Measurements from ENCODE around the gene GJC2.
A peak's percentile ranks its signal among the peaks of the same experiment; 100 is the strongest.

The GJC2 gene

GRCh38 chr1:228154021-228154669, 4.4 kb downstream of the GJC2 start:
- Histone ChIP-seq H3K9me3 (ENCODE audit: control insufficient read depth, insufficient read depth, low read depth, low read length) (no peaks in the 10 kb centered on the region), H3K27ac (ENCODE audit: low read depth, low read length) (no peak overlapping the region), H3K4me3 (ENCODE audit: low read depth, low read length) (no peak overlapping the region), H3K27me3 (ENCODE audit: control insufficient read depth, insufficient read depth, low read length) (peaks cover 8% of the 10 kb centered on the region; the same call in 1 of the 2 replicates), H3K36me3 (ENCODE audit: control insufficient read depth, insufficient read depth, low read length) (no peaks in the 10 kb centered on the region), H3K4me1 (ENCODE audit: control insufficient read depth, insufficient read depth, low read length) (peaks cover 19% of the 10 kb centered on the region), H3K9ac (ENCODE audit: low read length) (no peak overlapping the region)

- Histone ChIP-seq H3K27ac (ENCODE audit: low read depth, low read length) (no peak overlapping the region), H3K9me3 (ENCODE audit: control insufficient read depth, insufficient read depth, low read depth, low read length) (no peaks in the 10 kb centered on the region), H3K4me1 (ENCODE audit: control insufficient read depth, insufficient read depth, low read length) (peaks cover 12% of the 10 kb centered on the region; the same call in 1 of the 2 replicates), H3K36me3 (ENCODE audit: control insufficient read depth, insufficient read depth, low read length) (no peaks in the 10 kb centered on the region), H3K9ac (ENCODE audit: low read length) (no peak overlapping the region), H3K27me3 (ENCODE audit: control insufficient read depth, insufficient read depth, low read length) (peaks cover 10% of the 10 kb centered on the region; the same call in 1 of the 2 replicates), H3K4me3 (ENCODE audit: low read depth, low read length) (no peak overlapping the region)
Observed at GRCh38 chr1:228154670-228155571, 5.2 kb downstream of the GJC2 start.

GRCh38 chr1:228155596-228156514, 6.1 kb downstream of the GJC2 start:
- Histone ChIP-seq H3K36me3 (ENCODE audit: control insufficient read depth, insufficient read depth, low read length) (no peaks in the 10 kb centered on the region), H3K9ac (ENCODE audit: low read length) (no peak overlapping the region)

GRCh38 chr1:228156515-228156881, 6.8 kb downstream of the GJC2 start:
- Histone ChIP-seq H3K4me3 (ENCODE audit: low read depth, low read length) (no peak overlapping the region), H3K9ac (ENCODE audit: low read length) (no peak overlapping the region), H3K27ac (ENCODE audit: low read depth, low read length) (no peak overlapping the region), H3K36me3 (ENCODE audit: control insufficient read depth, insufficient read depth, low read length) (no peaks in the 10 kb centered on the region), H3K9me3 (ENCODE audit: control insufficient read depth, insufficient read depth, low read depth, low read length) (no peaks in the 10 kb centered on the region), H3K27me3 (ENCODE audit: control insufficient read depth, insufficient read depth, low read length) (peaks cover 10% of the 10 kb centered on the region; the same call in 1 of the 2 replicates), H3K4me1 (ENCODE audit: control insufficient read depth, insufficient read depth, low read length) (peaks cover 8% of the 10 kb centered on the region; the same call in 1 of the 2 replicates)

More at GRCh38 chr1:228155596-228156514, 6.1 kb downstream of the GJC2 start:
- Histone ChIP-seq H3K27ac (ENCODE audit: low read depth, low read length) (no peak overlapping the region), H3K27me3 (ENCODE audit: control insufficient read depth, insufficient read depth, low read length) (peaks cover 10% of the 10 kb centered on the region; the same call in 1 of the 2 replicates), H3K9me3 (ENCODE audit: control insufficient read depth, insufficient read depth, low read depth, low read length) (no peaks in the 10 kb centered on the region), H3K4me3 (ENCODE audit: low read depth, low read length) (no peak overlapping the region), H3K4me1 (ENCODE audit: control insufficient read depth, insufficient read depth, low read length) (peaks cover 8% of the 10 kb centered on the region; the same call in 1 of the 2 replicates)

- Histone ChIP-seq H3K4me1 (ENCODE audit: control insufficient read depth, insufficient read depth, low read length) (peaks cover 11% of the 10 kb centered on the region), H3K9me3 (ENCODE audit: control insufficient read depth, insufficient read depth, low read depth, low read length) (no peaks in the 10 kb centered on the region), H3K9ac (ENCODE audit: low read length) (no peak overlapping the region), H3K36me3 (ENCODE audit: control insufficient read depth, insufficient read depth, low read length) (no peaks in the 10 kb centered on the region), H3K4me3 (ENCODE audit: low read depth, low read length) (no peak overlapping the region), H3K27ac (ENCODE audit: low read depth, low read length) (no peak overlapping the region), H3K27me3 (ENCODE audit: control insufficient read depth, insufficient read depth, low read length) (peaks cover 10% of the 10 kb centered on the region; the same call in 1 of the 2 replicates)
Observed at GRCh38 chr1:228156941-228157728, 7.4 kb downstream of the GJC2 start.

- no peak overlapping the region for H3K9ac ChIP-seq (ENCODE audit: low read length)
- H3K9me3 ChIP-seq (ENCODE audit: control insufficient read depth, insufficient read depth, low read depth, low read length) = no peaks in the 10 kb centered on the region
- H3K4me3 ChIP-seq (ENCODE audit: low read depth, low read length) = no peak overlapping the region
- H3K36me3 ChIP-seq (ENCODE audit: control insufficient read depth, insufficient read depth, low read length) = no peaks in the 10 kb centered on the region
- H3K4me1 ChIP-seq (ENCODE audit: control insufficient read depth, insufficient read depth, low read length) = peaks cover 17% of the 10 kb centered on the region
- peaks cover 10% of the 10 kb centered on the region; the same call in 1 of the 2 replicates for H3K27me3 ChIP-seq (ENCODE audit: control insufficient read depth, insufficient read depth, low read length)
- H3K27ac ChIP-seq (ENCODE audit: low read depth, low read length) = no peak overlapping the region
Observed at GRCh38 chr1:228157729-228158126, 8.0 kb downstream of the GJC2 start.

GRCh38 chr1:228158151-228159007, 8.6 kb downstream of the GJC2 start:
- H3K9me3 ChIP-seq (ENCODE audit: control insufficient read depth, insufficient read depth, low read depth, low read length) = no peaks in the 10 kb centered on the region
- H3K36me3 ChIP-seq (ENCODE audit: control insufficient read depth, insufficient read depth, low read length) = no peaks in the 10 kb centered on the region
- H3K4me3 ChIP-seq (ENCODE audit: low read depth, low read length) = peak overlapping the region; percentile 13; the same call in 1 of the 2 replicates
- peaks cover 10% of the 10 kb centered on the region; the same call in 1 of the 2 replicates for H3K27me3 ChIP-seq (ENCODE audit: control insufficient read depth, insufficient read depth, low read length)
- H3K4me1 ChIP-seq (ENCODE audit: control insufficient read depth, insufficient read depth, low read length) = peaks cover 24% of the 10 kb centered on the region
- H3K9ac ChIP-seq (ENCODE audit: low read length) = no peak overlapping the region
- no peak overlapping the region for H3K27ac ChIP-seq (ENCODE audit: low read depth, low read length)

- H3K36me3 ChIP-seq (ENCODE audit: control insufficient read depth, insufficient read depth, low read length) = no peaks in the 10 kb centered on the region
- H3K4me3 ChIP-seq (ENCODE audit: low read depth, low read length) = no peak overlapping the region
- peaks cover 28% of the 10 kb centered on the region for H3K4me1 ChIP-seq (ENCODE audit: control insufficient read depth, insufficient read depth, low read length)
- H3K27ac ChIP-seq (ENCODE audit: low read depth, low read length) = no peak overlapping the region
- H3K9me3 ChIP-seq (ENCODE audit: control insufficient read depth, insufficient read depth, low read depth, low read length) = no peaks in the 10 kb centered on the region
- H3K27me3 ChIP-seq (ENCODE audit: control insufficient read depth, insufficient read depth, low read length) = peaks cover 10% of the 10 kb centered on the region; the same call in 1 of the 2 replicates
- H3K9ac ChIP-seq (ENCODE audit: low read length) = no peak overlapping the region
Observed at GRCh38 chr1:228159008-228159665, 9.4 kb downstream of the GJC2 start.

DNA sequence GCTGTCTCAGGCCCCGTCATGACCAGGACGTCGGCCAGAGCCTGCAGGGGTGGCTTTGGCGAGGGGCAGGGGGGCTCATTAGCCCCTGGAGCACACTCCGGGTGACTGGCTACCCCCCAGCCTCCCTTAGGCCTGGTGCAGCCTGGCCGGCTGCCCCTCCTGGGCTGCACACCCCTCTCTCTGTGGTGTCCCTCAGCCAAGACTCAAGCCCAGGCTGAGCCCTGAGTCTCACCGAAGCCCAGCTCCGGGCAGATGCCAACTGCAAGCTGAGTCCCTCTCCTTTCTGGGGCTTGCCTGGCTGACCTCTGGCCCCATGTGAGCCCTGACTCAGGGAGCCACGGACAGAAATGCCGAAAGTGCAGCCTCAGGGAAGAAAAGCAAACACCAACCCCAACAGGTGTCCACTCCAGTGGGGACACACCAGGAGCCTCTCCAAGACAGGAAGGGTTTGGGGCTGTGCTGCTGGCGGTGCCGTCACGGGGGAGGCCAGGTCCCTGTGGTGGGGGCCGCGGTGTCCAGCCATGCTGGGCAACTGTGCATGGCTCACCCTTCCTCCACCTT, 10.6 kb downstream of the GJC2 start:
- H3K36me3 ChIP-seq (ENCODE audit: control insufficient read depth, insufficient read depth, low read length) = no peaks in the 10 kb centered on the region
- H3K27ac ChIP-seq (ENCODE audit: low read depth, low read length) = no peak overlapping the region
- no peaks in the 10 kb centered on the region for H3K9me3 ChIP-seq (ENCODE audit: control insufficient read depth, insufficient read depth, low read depth, low read length)
- H3K4me1 ChIP-seq (ENCODE audit: control insufficient read depth, insufficient read depth, low read length) = peaks cover 23% of the 10 kb centered on the region
- no peak overlapping the region for H3K4me3 ChIP-seq (ENCODE audit: low read depth, low read length)
- H3K27me3 ChIP-seq (ENCODE audit: control insufficient read depth, insufficient read depth, low read length) = peaks cover 10% of the 10 kb centered on the region; the same call in 1 of the 2 replicates
- H3K9ac ChIP-seq (ENCODE audit: low read length) = no peak overlapping the region
